Endothelial cell of hepatic sinusoid (primary cell): ENCODE measurements around the gene PLAC8L1.

Source experiments
- in situ Hi-C: cut with HindIII; loops from 2 replicates; pipeline ENCODE4 v1.10.0; 2017; ENCODE audit warnings: low sequenced_read_pairs

The PLAC8L1 gene

DNA sequence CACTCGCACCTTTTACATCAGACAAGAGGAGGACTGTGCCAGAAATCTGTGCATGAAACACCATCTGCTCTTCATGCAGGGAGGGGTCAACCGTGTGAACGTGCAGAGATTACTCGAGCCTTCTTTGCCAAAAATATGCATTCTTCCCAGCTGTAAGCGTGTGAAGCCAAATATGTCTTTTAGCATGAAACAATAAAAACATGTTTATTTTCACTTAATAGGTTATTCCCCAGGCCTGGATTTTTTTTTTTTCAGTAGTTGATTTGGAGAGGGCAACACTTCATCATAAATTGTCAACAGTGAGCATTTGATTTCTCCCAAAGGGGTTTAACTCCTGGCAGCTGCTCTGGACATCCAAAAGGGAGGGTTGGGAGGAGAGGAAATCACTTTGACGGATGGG lies 23.8 kb downstream of the PLAC8L1 start:
- in situ Hi-C loops = no loop called here

DNA sequence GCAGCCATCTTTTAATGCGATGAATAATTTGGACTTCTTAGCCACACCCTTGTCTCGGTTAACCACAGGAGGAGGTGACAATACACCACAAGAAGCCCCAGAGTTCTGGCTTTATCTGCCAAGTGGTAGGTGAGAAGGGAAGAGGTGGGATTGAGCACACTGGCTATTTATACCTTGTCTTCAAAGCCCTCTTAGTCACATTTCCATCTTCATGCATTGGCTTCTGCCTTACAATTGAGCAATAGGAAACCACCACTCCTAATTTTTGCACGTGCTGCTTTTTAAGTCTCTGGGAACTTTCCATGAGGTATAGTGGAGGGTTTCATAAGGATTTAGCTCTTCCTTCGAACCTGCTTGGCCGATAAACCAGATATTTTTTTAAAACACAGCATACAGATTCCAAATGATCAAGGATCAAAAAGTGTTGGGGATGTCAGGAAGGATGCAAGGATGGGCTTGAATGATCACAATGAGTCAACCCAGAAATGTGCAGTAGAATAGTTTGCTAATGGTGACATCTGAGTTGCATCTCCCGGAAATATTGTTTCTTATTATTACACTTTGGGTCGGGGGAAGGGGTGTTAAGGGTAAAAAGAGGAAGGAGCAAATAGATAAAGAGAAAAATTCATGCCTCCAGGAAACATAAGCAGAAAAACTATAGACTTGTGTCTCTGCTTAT lies 25.5 kb downstream of the PLAC8L1 start:
- in situ Hi-C loops = no loop called here

DNA sequence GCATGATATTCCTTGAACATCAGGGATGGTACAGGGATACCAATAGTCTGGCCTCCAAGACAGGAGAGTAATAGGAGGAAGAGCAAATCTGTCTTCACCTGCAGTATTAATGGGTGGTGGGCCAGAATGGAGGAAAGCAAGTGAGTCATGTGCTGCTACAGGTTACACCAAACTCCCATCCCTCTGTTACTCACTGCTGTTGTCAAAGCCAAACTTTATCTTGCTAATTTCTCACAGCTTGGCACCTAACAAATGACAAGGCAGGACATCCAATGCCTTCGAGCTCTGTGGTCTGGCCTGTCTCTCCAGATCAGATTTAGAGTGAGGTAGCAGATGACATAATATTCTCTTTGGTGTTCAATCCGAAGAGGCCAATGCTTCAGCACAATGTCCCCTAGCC lies 26.8 kb downstream of the PLAC8L1 start:
- in situ Hi-C loops = no loop called here

DNA sequence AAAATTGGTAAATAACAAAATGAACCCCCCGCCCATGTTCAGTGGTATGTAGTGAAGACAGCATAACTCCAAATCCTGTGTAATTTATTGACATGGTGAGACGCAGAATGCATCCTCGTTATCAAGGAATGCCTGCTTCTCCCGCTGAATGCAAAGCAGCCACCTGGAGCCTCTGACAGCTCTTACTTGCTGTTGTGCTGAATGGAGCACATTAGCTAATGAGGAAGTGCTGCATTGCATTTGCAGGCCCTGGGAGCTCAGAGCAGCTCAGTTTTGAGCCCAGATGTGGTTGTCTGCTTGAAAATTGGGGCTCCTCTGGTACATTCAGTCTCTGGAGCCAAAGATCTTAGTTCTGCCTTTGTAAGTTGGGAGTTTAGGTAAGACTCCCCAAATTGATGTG lies 28.9 kb downstream of the PLAC8L1 start:
- in situ Hi-C loops = no loop called here

DNA sequence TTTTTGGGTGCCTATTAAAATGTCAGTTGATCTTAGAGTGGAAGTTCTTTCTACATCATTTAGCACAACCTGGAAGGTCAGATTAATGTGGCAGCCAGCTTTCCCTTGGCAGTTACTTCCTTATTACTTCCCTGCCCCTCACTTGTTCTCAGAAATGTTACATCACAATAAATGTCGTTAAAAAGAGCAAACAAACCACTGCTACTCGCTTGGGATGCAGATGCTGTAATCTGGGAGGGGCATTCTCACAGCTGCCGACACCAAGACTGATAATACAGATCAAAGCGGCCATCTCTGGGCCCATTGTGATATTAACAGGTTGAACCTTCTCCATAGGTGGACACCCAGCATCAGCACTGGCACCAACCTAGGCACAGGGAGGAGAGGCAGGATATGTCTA lies 29.3 kb downstream of the PLAC8L1 start:
- in situ Hi-C loops = no loop called here

DNA sequence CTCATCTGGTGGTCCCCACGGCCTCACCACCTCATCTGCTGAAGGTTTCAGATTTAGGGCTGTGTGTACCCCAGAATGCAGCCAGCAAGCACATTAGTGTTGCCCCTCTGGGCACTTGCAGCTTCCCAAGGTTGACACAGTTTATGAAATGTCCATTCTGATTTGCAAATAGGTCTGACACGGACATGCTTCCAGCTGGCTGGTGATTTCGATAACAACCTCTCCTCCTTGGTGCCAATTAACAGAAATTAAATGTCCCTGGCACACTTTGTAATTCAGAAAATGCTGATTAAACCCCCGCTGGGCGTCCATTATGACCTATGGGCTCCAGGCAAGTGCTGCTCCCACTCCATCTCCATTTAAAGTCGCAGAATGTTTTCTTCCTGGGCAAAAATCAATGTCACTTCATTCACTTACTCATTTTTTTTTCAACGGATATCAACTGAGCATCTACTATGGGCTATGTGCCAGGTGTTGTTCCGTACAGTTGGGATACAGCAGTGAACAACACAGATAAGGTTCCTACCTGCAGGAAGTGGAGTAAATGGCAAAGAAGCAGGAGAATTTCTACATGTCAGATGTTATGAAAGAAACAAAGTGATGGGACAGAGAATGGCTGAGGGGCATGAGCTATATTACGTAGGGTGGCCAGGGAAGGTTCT lies 32.0 kb downstream of the PLAC8L1 start:
- in situ Hi-C loops = loop anchor here (5.0 to 25.0 kb wide), 2 partner anchors 66 to 386 kb away; no protein-coding TSS in a partner anchor

DNA sequence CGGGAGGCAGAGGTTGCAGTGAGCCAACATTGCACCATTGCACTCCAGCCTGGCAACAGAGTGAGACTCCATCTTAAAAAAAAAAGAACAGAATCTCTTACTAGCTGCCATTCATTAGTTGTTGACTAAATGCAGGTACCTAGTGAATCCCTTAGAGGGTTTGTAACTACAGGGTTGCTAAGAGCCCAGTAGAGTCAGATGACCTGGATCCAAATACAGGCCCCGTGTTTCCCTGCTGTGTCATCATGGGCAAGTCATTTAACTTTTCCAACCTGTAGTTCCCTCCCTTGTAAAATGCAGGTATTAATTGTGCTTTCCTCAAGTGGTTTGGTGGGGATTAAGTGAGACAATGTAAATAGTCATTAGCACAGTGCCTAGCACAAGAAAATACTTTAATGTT lies 32.8 kb downstream of the PLAC8L1 start:
- in situ Hi-C loops = loop anchor here (5.0 to 25.0 kb wide), 2 partner anchors 65 to 385 kb away; no protein-coding TSS in a partner anchor

DNA sequence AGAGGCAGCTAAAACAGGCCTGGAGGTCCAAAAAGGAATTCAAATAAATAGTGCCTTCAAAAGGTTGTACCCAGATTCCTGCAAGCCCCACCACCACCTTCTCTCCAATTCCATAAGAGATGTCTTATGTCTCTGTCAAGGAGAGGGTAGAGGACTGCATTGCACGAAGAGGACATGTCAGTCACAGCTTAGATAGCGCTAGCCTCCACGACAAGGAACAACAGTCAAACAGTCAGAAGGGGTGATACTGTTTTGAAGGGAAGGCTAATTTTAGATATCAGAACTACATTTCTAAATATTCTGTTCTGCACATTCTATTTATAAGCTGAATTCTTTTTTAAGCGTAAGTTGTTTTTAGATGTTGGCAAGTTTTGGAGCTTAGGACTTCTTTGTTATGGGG lies 34.2 kb downstream of the PLAC8L1 start:
- in situ Hi-C loops = loop anchor here (5.0 to 25.0 kb wide), 2 partner anchors 64 to 384 kb away; no protein-coding TSS in a partner anchor

DNA sequence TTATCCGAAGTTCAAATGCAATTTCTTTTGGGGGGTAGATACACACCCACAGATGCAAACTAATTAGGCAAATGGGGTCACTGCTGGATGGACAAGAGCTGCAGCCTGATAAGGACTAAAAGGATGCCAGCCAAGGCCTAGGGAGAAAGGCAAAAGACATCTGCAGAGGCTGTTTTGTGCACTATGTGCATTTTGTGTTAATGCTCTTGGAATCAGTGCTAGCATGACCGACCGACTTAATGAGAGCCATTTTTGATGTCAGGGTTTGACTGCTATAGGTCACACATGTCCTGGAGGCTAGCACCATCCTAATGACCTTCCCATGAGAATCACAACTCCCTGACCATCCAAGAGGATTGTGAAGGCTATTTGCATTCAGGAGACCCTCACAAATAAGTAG lies 34.6 kb downstream of the PLAC8L1 start:
- in situ Hi-C loops = loop anchor here (5.0 to 25.0 kb wide), 2 partner anchors 63 to 383 kb away; no protein-coding TSS in a partner anchor

DNA sequence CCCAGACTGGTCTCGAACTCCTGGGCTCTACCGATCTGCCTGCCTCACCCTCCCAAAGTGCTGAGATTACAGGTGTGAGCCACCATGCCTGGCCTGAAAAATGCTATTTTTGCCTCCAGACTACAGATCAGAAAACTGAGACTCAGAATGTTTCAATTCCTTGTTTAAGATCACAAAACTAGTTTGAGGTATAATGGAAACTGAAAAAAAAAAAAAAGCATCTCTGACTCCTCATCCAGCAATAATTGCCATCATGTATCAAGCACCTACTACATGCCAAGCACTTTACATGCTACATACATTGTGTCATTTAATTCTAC lies 35.6 kb downstream of the PLAC8L1 start:
- in situ Hi-C loops = loop anchor here (5.0 to 25.0 kb wide), 2 partner anchors 62 to 382 kb away; no protein-coding TSS in a partner anchor

DNA sequence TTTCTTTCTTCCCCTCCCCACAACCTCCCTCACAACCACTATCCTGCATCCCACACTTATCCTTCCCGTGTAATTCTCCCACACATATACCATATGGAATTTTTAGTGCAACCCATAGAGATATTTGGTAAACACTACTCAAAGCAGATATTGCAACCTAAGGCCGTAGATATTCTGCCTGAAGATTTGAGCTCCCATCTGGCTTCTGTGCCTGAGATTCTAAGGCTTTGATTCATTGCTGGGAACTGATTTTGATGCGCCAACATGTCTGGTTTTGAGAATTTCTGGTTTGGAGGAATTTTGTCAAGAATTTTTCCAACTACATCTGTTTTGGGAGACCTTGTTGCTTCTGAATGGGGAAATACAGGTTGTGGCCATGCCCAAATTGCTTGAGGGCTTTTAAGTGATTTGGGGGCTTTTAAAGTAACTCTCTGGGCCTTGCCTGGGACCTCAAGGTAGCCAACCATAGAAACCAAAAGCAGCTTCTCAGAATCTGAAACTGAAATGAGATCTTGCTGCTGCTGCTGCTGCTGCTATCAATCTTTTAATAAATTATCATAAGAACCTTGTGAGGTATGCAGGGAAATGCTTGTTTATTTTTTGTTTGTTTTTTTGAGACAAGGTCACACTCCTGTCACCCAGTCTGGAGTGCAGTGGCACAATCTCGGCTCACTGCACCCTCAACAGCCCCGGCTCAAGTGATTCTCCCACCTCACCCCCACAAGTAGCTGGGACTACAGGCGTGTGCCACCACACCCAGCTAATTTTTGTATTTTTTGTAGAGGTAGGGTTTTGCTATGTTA lies 36.2 kb downstream of the PLAC8L1 start:
- in situ Hi-C loops = loop anchor here (25.0 kb wide), 1 partner anchor 382 kb away; no protein-coding TSS in a partner anchor

DNA sequence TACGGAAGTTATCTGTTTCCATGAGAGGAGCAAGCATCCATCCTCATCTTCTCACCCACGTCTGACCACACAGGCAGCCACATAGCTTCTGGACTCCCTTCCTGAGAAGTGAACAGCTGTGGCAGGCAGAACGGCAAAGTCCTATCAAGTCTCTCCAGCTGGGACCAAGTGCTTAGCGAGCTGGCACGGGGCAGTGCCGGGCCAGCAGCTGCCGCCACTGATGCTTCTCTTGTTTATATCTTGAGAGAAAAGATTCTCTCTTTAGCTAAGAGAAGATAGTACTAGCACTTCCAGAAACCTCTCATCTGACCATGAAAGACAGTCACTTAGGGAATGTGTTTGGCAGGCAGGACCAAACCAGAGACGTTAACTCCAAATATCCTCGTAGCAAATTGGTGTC lies 37.2 kb downstream of the PLAC8L1 start:
- in situ Hi-C loops = loop anchor here (25.0 kb wide), 1 partner anchor 381 kb away; no protein-coding TSS in a partner anchor

DNA sequence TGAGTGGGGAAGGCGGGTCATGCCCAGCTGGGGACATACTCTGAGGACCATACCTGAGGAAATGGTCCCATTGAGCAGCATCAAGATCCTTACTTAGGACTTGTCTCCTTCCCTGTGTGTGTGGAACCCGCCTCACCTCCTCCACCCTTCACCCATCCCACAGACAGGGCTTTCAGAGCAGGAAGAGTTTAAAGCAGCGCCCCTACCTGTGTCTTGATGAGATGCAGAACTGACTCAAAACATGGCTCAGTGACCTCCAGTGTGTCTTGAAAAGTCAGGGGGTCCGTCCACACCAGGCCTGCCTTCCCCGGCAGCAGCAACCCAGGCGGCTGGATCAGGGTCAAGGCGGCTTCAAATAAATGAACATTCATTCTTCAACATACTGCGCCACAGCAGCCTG lies 38.4 kb downstream of the PLAC8L1 start:
- in situ Hi-C loops = loop anchor here (25.0 kb wide), 1 partner anchor 380 kb away; no protein-coding TSS in a partner anchor

DNA sequence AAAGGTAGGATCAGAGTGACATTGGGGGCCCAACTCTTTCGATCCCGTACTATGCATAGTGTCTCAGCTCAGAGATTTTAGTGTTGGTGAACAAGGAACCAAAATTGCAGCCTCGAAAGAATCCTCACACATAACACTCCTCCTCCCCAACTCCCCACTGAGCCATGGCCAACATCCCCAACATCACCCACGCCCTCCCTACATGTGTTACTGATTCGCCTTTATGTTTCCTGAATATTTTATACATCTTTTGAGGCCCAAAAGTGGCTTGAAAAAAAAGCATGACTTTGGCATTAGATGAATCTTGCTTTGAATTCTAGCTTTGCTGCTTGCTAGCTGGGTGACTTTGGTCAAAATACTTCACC lies 45.2 kb downstream of the PLAC8L1 start:
- in situ Hi-C loops = loop anchor here (25.0 kb wide), 1 partner anchor 373 kb away; no protein-coding TSS in a partner anchor

DNA sequence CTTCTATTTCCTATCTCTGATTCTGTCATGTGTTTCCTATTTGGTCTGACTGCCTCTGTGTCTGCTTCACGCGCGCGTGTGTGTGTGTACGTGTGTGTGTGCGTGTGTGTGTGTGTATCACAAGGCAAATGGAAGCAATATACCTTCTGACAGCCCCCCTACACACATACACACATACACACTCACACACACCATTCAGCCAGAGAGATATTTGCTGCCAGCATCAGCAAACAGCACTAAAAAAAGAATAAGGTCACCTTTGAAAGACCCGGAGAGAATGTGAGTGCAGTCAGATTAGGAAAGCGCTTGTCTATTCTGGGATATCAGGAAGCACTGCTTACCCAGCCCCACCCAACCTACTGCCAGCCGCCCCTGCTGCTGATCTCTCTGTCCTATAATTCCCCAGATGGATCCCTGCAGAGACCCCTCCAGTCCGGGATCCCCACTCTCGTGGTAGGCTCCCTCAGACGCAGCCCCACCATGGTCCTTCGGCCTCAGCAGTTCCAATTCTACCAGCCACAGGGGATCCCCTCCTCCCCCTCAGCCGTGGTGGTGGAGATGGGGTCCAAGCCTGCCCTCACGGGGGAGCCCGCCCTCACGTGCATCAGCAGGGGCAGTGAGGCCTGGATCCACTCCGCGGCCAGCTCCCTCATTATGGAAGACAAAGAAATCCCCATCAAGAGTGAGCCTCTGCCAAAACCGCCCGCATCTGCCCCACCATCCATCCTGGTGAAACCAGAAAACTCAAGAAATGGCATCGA lies 45.7 kb downstream of the PLAC8L1 start:
- in situ Hi-C loops = loop anchor here (25.0 kb wide), 1 partner anchor 372 kb away; no protein-coding TSS in a partner anchor

DNA sequence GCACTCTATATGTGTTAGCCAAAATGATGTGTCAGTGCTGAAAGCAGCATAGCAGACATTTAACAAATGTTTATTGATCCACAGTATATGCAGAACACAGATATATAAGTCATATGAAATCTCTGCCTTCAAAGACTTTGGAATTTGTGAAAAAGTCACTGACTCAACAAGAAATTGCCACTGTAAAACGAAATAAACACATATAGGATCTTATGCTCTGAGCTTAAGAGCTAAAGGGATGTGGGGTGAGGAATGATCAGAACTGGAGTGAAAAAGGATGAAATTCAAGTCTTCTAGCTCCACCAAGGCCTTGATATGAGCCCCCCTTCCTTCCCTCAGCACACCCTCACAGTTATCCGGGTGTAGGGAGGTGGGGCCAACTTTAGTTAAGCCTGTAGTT lies 49.9 kb downstream of the PLAC8L1 start:
- in situ Hi-C loops = loop anchor here (25.0 kb wide), 1 partner anchor 368 kb away; no protein-coding TSS in a partner anchor

DNA sequence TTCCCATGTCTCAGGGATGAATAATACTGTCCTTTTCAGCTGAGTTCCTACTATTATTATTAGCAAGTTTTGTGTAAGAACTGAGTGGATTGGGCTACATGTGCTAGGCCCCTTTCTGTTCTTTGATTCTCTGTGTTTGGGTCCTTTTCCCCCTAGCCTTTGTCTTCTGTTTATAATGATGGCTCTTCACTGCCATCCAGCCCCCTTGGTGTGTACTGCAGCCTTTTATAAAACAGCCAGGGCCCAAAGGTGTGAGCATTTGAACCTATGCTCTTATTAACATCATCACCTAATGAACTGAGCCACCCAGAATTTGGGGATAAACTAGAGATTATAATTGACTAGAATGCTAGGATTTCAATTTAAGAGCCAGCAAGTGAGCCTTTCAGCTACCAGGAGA lies 52.6 kb downstream of the PLAC8L1 start:
- in situ Hi-C loops = loop anchor here (25.0 kb wide), 1 partner anchor 365 kb away; no protein-coding TSS in a partner anchor

DNA sequence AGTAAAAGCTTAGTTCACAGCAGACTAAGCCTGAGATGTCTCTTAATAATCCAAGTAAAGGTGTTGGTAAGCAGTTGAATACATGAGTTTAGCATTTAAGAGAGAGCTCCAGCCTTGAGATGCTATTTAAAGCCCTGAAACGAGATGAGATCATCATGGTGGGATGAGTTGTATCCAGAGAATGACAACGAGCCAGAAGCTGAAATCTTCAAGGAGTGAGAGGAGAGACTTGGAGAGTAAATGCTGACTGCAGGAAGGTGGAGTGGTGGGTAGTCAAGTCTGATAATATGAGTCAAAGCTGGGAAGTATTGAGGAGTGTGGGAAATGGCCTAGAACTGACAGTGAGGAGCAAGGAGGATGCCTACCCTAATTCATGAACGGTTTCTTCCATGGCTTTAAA lies 53.7 kb downstream of the PLAC8L1 start:
- in situ Hi-C loops = loop anchor here (25.0 kb wide), 1 partner anchor 364 kb away; no protein-coding TSS in a partner anchor

DNA sequence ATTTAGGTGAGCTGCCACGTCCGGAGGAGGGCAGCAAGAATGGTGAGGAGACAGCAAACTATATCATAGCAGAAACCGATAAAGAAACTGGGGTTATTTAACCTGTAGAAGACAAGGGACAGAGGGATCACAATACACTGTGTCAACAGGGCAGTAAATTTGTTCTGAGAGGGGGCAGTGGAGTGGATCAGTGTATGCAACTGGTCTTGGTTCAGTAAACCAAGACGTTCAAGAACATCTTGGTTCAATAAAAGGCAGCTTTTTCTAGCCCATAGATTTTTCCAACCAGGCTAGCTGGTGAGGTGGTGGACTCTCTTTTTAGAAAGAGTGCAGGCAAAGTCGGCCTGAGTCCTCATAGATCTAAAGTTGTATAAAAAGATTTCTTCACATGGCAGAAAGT lies 55.3 kb downstream of the PLAC8L1 start:
- in situ Hi-C loops = loop anchor here (25.0 kb wide), 1 partner anchor 363 kb away; no protein-coding TSS in a partner anchor

DNA sequence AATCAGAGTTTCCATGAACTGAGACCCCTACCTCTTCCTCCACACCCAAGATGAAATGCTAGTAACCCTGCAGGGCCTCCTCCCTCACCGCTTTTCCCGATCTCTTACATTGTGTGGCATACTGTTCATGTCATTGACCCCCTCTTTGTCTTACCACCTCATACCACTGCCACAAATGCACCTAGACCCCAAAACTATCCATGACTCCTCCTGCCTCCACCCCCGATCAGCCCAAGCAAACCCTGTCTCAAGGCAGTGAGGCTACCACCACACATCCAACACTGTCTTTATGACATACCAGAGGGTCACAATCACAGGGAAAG lies 55.7 kb downstream of the PLAC8L1 start:
- in situ Hi-C loops = loop anchor here (25.0 kb wide), 1 partner anchor 362 kb away; no protein-coding TSS in a partner anchor
